A673 (cell line): Measurements from ENCODE around the gene SBSN.

Experiments used
- EZH2 ChIP-seq: fragments of 200-600 bp; sonication (generic); IDR thresholded peaks from 2 replicates; pipeline ENCODE4 v1.6.1; 2017; ENCODE audit warnings: borderline replicate concordance, low read depth, mild to moderate bottlenecking, mixed read lengths, antibody characterized with exemption, low read length; ENCODE audit not compliant: poor library complexity, severe bottlenecking
- TF ChIP-seq, protein P1 (sequence below): fragments of 300-800, 200-600 bp; sonication (generic); conservative IDR thresholded peaks from 2 replicates; pipeline ENCODE4 v1.5.1; 2017; ENCODE audit warnings: low read depth, mild to moderate bottlenecking, antibody characterized with exemption, low read length, moderate library complexity, mixed read lengths

DNA sequence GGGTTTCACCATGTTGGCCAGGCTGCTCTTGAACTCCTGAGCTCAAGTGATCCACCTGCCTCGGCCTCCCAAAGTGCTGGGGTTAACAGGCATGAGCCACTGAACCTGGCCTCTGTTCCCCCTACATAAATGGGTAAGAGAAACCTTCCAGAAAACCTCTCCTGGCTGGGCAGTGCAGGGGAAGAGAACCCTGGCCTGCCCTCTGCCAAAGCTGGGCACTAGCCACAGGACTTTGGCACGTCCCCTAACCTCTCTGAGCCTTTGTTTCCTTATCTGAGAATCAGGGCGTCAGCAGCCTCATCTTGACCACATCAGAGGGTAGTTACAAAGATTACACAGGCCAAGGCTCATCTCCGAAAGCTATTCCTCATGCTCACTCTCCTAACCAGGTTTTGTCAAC is 2.2 kb downstream of the SBSN start:
- TF ChIP-seq, protein P1, sequence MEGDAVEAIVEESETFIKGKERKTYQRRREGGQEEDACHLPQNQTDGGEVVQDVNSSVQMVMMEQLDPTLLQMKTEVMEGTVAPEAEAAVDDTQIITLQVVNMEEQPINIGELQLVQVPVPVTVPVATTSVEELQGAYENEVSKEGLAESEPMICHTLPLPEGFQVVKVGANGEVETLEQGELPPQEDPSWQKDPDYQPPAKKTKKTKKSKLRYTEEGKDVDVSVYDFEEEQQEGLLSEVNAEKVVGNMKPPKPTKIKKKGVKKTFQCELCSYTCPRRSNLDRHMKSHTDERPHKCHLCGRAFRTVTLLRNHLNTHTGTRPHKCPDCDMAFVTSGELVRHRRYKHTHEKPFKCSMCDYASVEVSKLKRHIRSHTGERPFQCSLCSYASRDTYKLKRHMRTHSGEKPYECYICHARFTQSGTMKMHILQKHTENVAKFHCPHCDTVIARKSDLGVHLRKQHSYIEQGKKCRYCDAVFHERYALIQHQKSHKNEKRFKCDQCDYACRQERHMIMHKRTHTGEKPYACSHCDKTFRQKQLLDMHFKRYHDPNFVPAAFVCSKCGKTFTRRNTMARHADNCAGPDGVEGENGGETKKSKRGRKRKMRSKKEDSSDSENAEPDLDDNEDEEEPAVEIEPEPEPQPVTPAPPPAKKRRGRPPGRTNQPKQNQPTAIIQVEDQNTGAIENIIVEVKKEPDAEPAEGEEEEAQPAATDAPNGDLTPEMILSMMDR: no peak
- TF ChIP-seq EZH2: no peak
